ENCODE results near the gene LAMP1. TPM values are rescaled to one million over a fixed set of nuclear protein-coding genes. Genes with fewer than 3 reads are reported as not detected.

LAMP1 gene
- total RNA-seq, 1 donor: 216 TPM

DNA sequence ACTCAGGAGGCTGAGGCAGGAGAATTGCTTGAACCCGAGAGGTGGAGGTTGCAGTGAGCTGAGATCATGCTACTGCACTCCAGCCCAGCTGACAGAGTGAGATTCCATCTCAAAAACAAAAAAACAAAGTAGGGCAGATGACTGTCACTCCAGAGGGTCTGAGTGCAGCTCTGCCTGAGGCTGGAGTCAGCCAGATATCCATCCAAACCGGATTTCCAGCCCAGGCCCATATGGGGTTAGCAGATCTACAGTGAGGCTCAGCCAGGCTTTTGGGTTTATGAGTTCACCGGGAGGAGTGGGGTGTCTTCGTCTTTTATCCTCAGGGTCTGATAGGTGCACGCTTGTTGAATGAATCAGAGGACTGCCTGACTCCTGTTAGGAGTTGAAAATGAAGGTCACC, 19.0 kb downstream of the LAMP1 start:
- Histone ChIP-seq H2AFZ (ENCODE audit: low read length) (no peak overlapping the region), H3K4me1 (ENCODE audit: insufficient read depth, low read length) (no peaks in the 10 kb centered on the region), H3K27ac (ENCODE audit: low read depth, low read length) (no peak overlapping the region), H4K20me1 (ENCODE audit: insufficient read depth, low read length) (peaks cover 18% of the 10 kb centered on the region), H3K36me3 (ENCODE audit: insufficient read depth, low read length) (peaks cover 29% of the 10 kb centered on the region), H3K9me3 (ENCODE audit: low read depth, low read length) (no peaks in the 10 kb centered on the region), H3K27me3 (ENCODE audit: insufficient read depth, low read length) (no peaks in the 10 kb centered on the region), H3K4me3 (ENCODE audit: insufficient read depth, low read length) (no peak overlapping the region), H3K4me2 (ENCODE audit: insufficient read depth, low read length) (no peak overlapping the region), H3K79me2 (ENCODE audit: insufficient read depth, low read length) (peaks cover 73% of the 10 kb centered on the region)
- peak; percentile 17 for DNase-seq (ENCODE audit: insufficient read length, low spot score, missing footprints)
- no peak for TF ChIP-seq CTCF (IDR thresholded peaks at IDR 0.05; ENCODE audit: extremely low read depth, low read depth, low read length)

DNA sequence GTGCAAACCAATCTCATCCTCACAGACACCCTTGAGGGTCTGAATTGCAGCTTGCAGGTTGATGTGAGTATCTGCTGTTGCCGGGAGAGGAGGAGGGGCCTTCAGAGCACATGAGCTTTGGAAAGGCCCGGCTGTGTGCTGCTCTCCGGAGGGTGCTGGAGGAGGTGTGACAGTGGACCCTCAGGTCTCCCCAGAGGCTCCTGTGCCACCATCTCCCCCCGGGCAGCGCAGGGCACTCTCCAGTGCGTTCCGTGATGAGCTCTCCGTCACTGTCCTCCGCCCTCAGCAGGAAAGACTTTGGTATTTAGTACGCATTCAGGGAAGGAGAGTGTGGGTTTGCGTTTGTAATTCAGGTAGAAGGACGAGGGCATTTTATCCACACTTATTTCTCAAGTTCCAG, 20.0 kb downstream of the LAMP1 start:
- peak; percentile 58 for DNase-seq (ENCODE audit: insufficient read length, low spot score, missing footprints)
- no peaks in the 10 kb centered on the region for H3K27me3 ChIP-seq (ENCODE audit: insufficient read depth, low read length)
- H3K27ac ChIP-seq (ENCODE audit: low read depth, low read length): no peak overlapping the region
- no peaks in the 10 kb centered on the region for H3K4me1 ChIP-seq (ENCODE audit: insufficient read depth, low read length)
- H2AFZ ChIP-seq (ENCODE audit: low read length): no peak overlapping the region
- no peak overlapping the region for H3K4me3 ChIP-seq (ENCODE audit: insufficient read depth, low read length)
- H3K4me2 ChIP-seq (ENCODE audit: insufficient read depth, low read length): no peak overlapping the region
- peaks cover 32% of the 10 kb centered on the region for H3K36me3 ChIP-seq (ENCODE audit: insufficient read depth, low read length)
- H3K9me3 ChIP-seq (ENCODE audit: low read depth, low read length): no peaks in the 10 kb centered on the region
- H4K20me1 ChIP-seq (ENCODE audit: insufficient read depth, low read length): peaks cover 14% of the 10 kb centered on the region
- no peak for TF ChIP-seq CTCF (IDR thresholded peaks at IDR 0.05; ENCODE audit: extremely low read depth, low read depth, low read length)
- H3K79me2 ChIP-seq (ENCODE audit: insufficient read depth, low read length): peaks cover 63% of the 10 kb centered on the region

GRCh38 chr13:113318956-113319355, 21.9 kb downstream of the LAMP1 start:
- Histone ChIP-seq H3K27me3 (ENCODE audit: insufficient read depth, low read length) (no peaks in the 10 kb centered on the region), H3K4me3 (ENCODE audit: insufficient read depth, low read length) (no peak overlapping the region), H3K79me2 (ENCODE audit: insufficient read depth, low read length) (peaks cover 48% of the 10 kb centered on the region), H3K9me3 (ENCODE audit: low read depth, low read length) (no peaks in the 10 kb centered on the region), H3K27ac (ENCODE audit: low read depth, low read length) (no peak overlapping the region), H3K4me2 (ENCODE audit: insufficient read depth, low read length) (no peak overlapping the region), H3K4me1 (ENCODE audit: insufficient read depth, low read length) (no peaks in the 10 kb centered on the region), H3K36me3 (ENCODE audit: insufficient read depth, low read length) (peaks cover 38% of the 10 kb centered on the region), H4K20me1 (ENCODE audit: insufficient read depth, low read length) (peaks cover 9% of the 10 kb centered on the region), H2AFZ (ENCODE audit: low read length) (no peak overlapping the region)
- DNase-seq (ENCODE audit: insufficient read length, low spot score, missing footprints): peak; percentile 18
- TF ChIP-seq CTCF (IDR thresholded peaks at IDR 0.05; ENCODE audit: extremely low read depth, low read depth, low read length): no peak

GRCh38 chr13:113319371-113319770, 22.3 kb downstream of the LAMP1 start:
- Histone ChIP-seq H3K9me3 (ENCODE audit: low read depth, low read length) (no peaks in the 10 kb centered on the region), H3K4me2 (ENCODE audit: insufficient read depth, low read length) (no peak overlapping the region), H3K79me2 (ENCODE audit: insufficient read depth, low read length) (peaks cover 46% of the 10 kb centered on the region), H2AFZ (ENCODE audit: low read length) (no peak overlapping the region), H3K27ac (ENCODE audit: low read depth, low read length) (no peak overlapping the region), H3K4me1 (ENCODE audit: insufficient read depth, low read length) (no peaks in the 10 kb centered on the region), H3K4me3 (ENCODE audit: insufficient read depth, low read length) (no peak overlapping the region), H3K27me3 (ENCODE audit: insufficient read depth, low read length) (no peaks in the 10 kb centered on the region), H3K36me3 (ENCODE audit: insufficient read depth, low read length) (peaks cover 43% of the 10 kb centered on the region), H4K20me1 (ENCODE audit: insufficient read depth, low read length) (peaks cover 9% of the 10 kb centered on the region)
- TF ChIP-seq CTCF (IDR thresholded peaks at IDR 0.05; ENCODE audit: extremely low read depth, low read depth, low read length): no peak
- DNase-seq (ENCODE audit: insufficient read length, low spot score, missing footprints): peak; percentile 35

Data from osteoblast (primary cell).